Sigmoid colon (tissue), 7 donors: Measurements from ENCODE around the gene GDPD1. TPM values are rescaled to one million over a fixed set of nuclear protein-coding genes. Genes with fewer than 3 reads are reported as not detected.
"Not testable (repeated sequence)": the region's sequence is repeated elsewhere in the genome, so short reads cannot be mapped to it uniquely, and the experiment has no call there.

Experiments used
- DNase-seq: peaks from one replicate; pipeline ENCODE4 v3.0.0-alpha.2; 2019
- H3K27ac ChIP-seq, 4 donors: fragments of 200-600 bp; sonication (generic); one replicate each; pipeline ENCODE4 v1.5.1; 2016 to 2019; ENCODE audit warnings: mild to moderate bottlenecking in 1 of 4
- H3K27me3 ChIP-seq, 3 donors: fragments of 200-600 bp; sonication (generic); one replicate each; pipeline ENCODE4 v1.5.1; 2019; ENCODE audit warnings: mild to moderate bottlenecking in 1 of 3
- H3K36me3 ChIP-seq, 4 donors: fragments of 200-600 bp; sonication (generic); one replicate each; pipeline ENCODE4 v1.5.1; 2016 to 2019
- H3K4me1 ChIP-seq, 4 donors: fragments of 200-600 bp; sonication (generic); one replicate each; pipeline ENCODE4 v1.5.1; 2017 to 2019
- H3K4me3 ChIP-seq, 4 donors: fragments of 200-600 bp; sonication (generic); one replicate each; pipeline ENCODE4 v1.5.1; 2017 to 2019; ENCODE audit warnings: mild to moderate bottlenecking in 2 of 4, moderate library complexity in 1 of 4
- H3K9me3 ChIP-seq, 4 donors: fragments of 200-600 bp in 3 of 4; sonication (generic) in 3 of 4; one replicate each; pipeline versions ENCODE4 v1.5.1 to v1.6.1; 2013 to 2019
- EP300 ChIP-seq, 4 donors: sonication (generic); formaldehyde crosslinking; IDR thresholded peaks; one replicate each; pipeline ENCODE4 v1.6.1; 2017; ENCODE audit warnings: antibody characterized with exemption in 4 of 4
- POLR2A ChIP-seq, 2 donors: fragments of 450-650 bp; IDR thresholded peaks; one replicate each; pipeline ENCODE4 v1.6.1; 2016; ENCODE audit warnings: antibody characterized with exemption in 2 of 2, mild to moderate bottlenecking in 2 of 2, moderate library complexity in 2 of 2
- POLR2AphosphoS5 ChIP-seq, 4 donors: sonication (generic); formaldehyde crosslinking; IDR thresholded peaks; one replicate each; pipeline ENCODE4 v1.6.1; 2017; ENCODE audit warnings: antibody characterized with exemption in 4 of 4
- WGBS, 2 donors: extraction: QIAGEN DNeasy Blood & Tissue Kit; methylation state at CpG; one replicate each; pipeline ENCODE4 v1.1.7; 2013; 5-methylcytosine and 5-hydroxymethylcytosine counted together
- intact Hi-C: fragments of 100-400 bp; cut with DNase I; formaldehyde crosslinking; loops from one replicate; pipeline ENCODE4 v1.15.1; 2023
- polyA plus RNA-seq, 3 donors: library from polyadenylated mRNA; stranded (reverse); fragments of 200-250 nt; gene quantifications; one replicate each; pipeline ENCODE4 v1.2.3, GENCODE V29; 2013
- total RNA-seq, 4 donors: library from RNA; depleted of rRNA; stranded (reverse); fragments of >200 nt; gene quantifications; one replicate each; pipeline ENCODE4 v1.1.0, GENCODE V29; 2016
- TF ChIP-seq, protein P1 (sequence below), 4 experiments: fragments of 450-650 bp in 3 of 4; fragments of 200-600 bp in 1 of 4; IDR thresholded peaks; one replicate each; pipeline ENCODE4 v1.5.1; 2016 to 2019; ENCODE audit warnings: antibody characterized with exemption in 4 of 4, mild to moderate bottlenecking in 3 of 4, moderate library complexity in 2 of 4
- donor health status: healthy with polysubstance abuse.
- donor health status: Bipolar disorder and iron deficiency.
- donor health status: healthy.

The GDPD1 gene
- total and polyA plus RNA-seq, 7 donors, result 0.60 to 4.3 (median 2.5) TPM

DNA sequence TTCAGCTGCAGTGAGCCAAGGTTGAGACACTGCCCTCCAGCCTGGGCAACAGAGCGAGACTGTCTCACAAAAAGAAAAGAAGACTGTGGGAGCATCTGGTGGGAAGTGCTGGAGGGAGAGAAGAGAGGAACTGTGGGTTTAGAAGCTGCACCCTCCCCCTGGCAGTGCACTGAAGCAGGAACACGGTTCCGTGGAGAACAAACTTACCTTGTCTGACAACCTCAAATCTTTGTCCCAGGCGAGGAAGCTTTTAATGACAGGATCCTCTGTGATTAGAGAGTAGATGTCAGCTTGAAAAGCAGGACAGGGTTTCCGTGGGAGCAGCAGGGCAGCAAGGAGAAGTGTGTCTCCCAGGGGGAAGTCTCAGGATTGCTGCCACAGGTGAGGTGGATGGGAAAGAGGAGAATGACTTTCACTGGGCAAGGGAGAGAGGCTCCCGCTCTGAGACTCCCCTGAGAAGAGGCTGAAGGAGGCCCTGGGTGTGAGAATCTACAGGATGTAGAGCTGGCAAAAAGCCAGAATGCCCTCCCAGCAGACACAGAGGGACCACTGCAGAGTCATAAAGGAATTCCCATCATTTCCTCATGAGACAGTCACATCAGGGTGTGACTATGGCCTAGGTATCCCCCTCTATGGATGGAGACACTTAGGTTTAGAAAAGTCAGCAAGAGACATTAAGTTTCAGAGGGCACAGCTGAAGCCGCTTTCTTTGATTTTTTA, 41.9 kb upstream of the GDPD1 start:
- 83 to 85% methylated on average over 7 of the region's 7 CpGs for WGBS, 2 donors
- no peak for TF ChIP-seq EP300 (IDR thresholded peaks at IDR 0.05)
- TF ChIP-seq, protein P1, sequence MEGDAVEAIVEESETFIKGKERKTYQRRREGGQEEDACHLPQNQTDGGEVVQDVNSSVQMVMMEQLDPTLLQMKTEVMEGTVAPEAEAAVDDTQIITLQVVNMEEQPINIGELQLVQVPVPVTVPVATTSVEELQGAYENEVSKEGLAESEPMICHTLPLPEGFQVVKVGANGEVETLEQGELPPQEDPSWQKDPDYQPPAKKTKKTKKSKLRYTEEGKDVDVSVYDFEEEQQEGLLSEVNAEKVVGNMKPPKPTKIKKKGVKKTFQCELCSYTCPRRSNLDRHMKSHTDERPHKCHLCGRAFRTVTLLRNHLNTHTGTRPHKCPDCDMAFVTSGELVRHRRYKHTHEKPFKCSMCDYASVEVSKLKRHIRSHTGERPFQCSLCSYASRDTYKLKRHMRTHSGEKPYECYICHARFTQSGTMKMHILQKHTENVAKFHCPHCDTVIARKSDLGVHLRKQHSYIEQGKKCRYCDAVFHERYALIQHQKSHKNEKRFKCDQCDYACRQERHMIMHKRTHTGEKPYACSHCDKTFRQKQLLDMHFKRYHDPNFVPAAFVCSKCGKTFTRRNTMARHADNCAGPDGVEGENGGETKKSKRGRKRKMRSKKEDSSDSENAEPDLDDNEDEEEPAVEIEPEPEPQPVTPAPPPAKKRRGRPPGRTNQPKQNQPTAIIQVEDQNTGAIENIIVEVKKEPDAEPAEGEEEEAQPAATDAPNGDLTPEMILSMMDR (IDR thresholded peaks at IDR 0.05), result no peak
- no peak overlapping the region for H3K27ac ChIP-seq
- H3K27me3 ChIP-seq, result no peaks in the 10 kb centered on the region
- H3K36me3 ChIP-seq, result no peaks in the 10 kb centered on the region
- H3K4me1 ChIP-seq, result no peaks in the 10 kb centered on the region
- DNase-seq, result no peak
- no peak overlapping the region for H3K4me3 ChIP-seq
- H3K9me3 ChIP-seq, result no peaks in the 10 kb centered on the region
- intact Hi-C loops, result no loop called here

DNA sequence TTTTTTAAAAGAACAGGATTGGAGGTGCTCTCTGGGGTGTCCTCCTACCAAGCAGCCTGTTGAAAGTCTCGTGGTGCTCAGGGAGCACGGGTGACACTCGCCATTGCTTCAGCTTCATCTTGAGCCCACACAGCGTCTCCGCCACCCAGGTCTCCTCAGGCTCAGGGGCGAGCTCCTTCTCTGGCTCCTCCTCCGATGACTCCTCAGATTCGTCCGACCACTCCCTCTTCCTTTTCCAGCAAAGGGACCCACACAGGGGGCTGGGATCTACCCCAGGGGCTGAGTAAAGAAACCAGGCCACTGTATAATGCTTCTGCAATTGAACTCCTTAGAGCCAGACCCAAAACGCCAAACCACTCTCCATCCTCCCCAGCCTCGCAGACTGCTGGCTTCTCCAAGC, 40.7 kb upstream of the GDPD1 start:
- H3K36me3 ChIP-seq, H3K4me3 ChIP-seq, intact Hi-C loops, H3K4me1 ChIP-seq, H3K9me3 ChIP-seq, H3K27ac ChIP-seq, H3K27me3 ChIP-seq, DNase-seq: not testable (repeated sequence)
- WGBS, 2 donors, result 94 to 95% methylated on average over 11 of the region's 11 CpGs

DNA sequence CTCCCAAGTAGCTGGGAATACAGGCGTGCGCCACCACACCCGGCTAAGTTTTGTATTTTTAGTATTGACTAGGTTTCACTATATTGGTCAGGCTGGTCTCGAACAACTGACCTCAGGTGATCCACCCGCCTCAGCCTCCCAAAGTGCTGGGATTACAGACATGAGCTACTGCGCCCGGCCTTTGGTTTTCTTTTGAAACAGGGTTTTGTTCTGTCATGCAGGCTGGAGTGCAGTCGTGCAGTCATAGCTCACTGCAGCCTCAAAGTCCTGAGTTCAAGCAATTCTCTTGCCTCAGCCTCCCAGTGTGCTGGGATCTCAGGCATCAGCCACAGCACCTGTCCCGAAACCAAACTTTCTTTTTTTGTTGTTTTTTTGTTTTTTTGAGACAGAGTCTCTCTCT, 39.7 kb upstream of the GDPD1 start:
- no peaks in the 10 kb centered on the region for H3K36me3 ChIP-seq
- no peaks in the 10 kb centered on the region for H3K27me3 ChIP-seq
- TF ChIP-seq EP300 (IDR thresholded peaks at IDR 0.05), result no peak
- TF ChIP-seq, protein P1 (IDR thresholded peaks at IDR 0.05), result no peak
- no peak for TF ChIP-seq POLR2AphosphoS5 (IDR thresholded peaks at IDR 0.05)
- no peak for TF ChIP-seq POLR2A (IDR thresholded peaks at IDR 0.05)
- intact Hi-C loops, result no loop called here
- H3K27ac ChIP-seq, result no peak overlapping the region
- no peak for DNase-seq
- WGBS, 2 donors, result 96 to 99% methylated on average over 9 of the region's 9 CpGs
- no peaks in the 10 kb centered on the region for H3K9me3 ChIP-seq
- H3K4me3 ChIP-seq, result no peak overlapping the region
- H3K4me1 ChIP-seq, result no peaks in the 10 kb centered on the region

DNA sequence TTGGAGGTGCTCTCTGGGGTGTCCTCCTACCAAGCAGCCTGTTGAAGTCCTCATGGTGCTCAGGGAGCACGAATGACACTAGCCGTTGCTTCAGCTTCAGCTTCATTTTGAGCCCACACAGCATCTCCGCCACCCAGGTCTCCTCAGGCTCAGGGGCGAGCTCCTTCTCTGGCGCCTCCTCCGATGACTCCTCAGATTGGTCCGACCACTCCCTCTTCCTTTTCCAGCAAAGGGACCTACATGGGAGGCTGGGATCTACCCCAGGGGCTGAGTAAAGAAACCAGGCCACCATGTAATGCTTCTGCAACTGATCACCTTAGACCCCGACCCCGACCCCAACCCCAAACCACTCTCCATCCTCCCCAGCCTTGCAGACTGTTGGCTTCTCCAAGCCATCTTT, 38.8 kb upstream of the GDPD1 start:
- Histone ChIP-seq H3K27ac (no peak overlapping the region), H3K36me3 (no peaks in the 10 kb centered on the region), H3K9me3 (no peaks in the 10 kb centered on the region), H3K4me1 (no peaks in the 10 kb centered on the region), H3K27me3 (no peaks in the 10 kb centered on the region), H3K4me3 (no peak overlapping the region)
- TF ChIP-seq POLR2AphosphoS5 (IDR thresholded peaks at IDR 0.05) (no peak), EP300 (IDR thresholded peaks at IDR 0.05) (no peak), POLR2A (IDR thresholded peaks at IDR 0.05) (no peak)
- TF ChIP-seq, protein P1 (IDR thresholded peaks at IDR 0.05), result no peak
- WGBS, 2 donors, result 97 to 98% methylated on average over 9 of the region's 9 CpGs
- intact Hi-C loops, result no loop called here
- no peak for DNase-seq

DNA sequence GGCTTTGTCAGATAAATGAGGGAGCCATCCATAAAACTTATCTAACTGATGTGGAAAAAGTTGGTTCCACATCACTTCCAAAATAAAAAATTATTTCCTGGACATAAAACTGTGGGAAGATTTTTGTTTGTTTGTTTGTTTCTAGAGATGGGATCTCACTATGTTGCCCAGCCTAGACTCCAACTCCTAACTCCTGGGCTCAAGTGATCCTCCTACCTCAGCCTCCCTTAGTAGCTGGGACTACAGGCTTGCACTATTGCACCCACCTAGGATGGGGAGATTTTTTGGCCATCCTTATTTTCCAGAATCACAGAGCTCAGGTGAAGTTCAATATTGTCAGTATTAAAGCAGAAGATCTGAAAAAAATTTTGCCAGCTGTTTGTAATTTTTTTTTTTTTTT, 34.3 kb upstream of the GDPD1 start:
- H3K27ac ChIP-seq, result no peak overlapping the region
- intact Hi-C loops, result no loop called here
- no peak for DNase-seq
- H3K4me3 ChIP-seq, result no peak overlapping the region
- TF ChIP-seq, protein P1 (IDR thresholded peaks at IDR 0.05), result no peak
- TF ChIP-seq EP300 (IDR thresholded peaks at IDR 0.05), result no peak
- TF ChIP-seq POLR2AphosphoS5 (IDR thresholded peaks at IDR 0.05), result no peak
- no peak for TF ChIP-seq POLR2A (IDR thresholded peaks at IDR 0.05)
- H3K27me3 ChIP-seq, result no peaks in the 10 kb centered on the region
- no peaks in the 10 kb centered on the region for H3K9me3 ChIP-seq
- no peaks in the 10 kb centered on the region for H3K36me3 ChIP-seq
- H3K4me1 ChIP-seq, result no peaks in the 10 kb centered on the region
